H1 (cell line): ENCODE data around the gene RNU6-8. TPM values are rescaled to one million over a fixed set of nuclear protein-coding genes. Genes with fewer than 3 reads are reported as not detected.

Source experiments
- CTCF ChIA-PET: fragments of 300-600 bp; sonication (Branson Sonifier 250); formaldehyde crosslinking; loops from one replicate; lab custom pipeline; 2021; ENCODE audit not compliant: partially characterized antibody; lab: Charles Lee
- POLR2A ChIA-PET: fragments of 300-600 bp; sonication (Branson Sonifier 250); formaldehyde crosslinking; loops from one replicate; lab custom pipeline; 2021; ENCODE audit warnings: inconsistent platforms; ENCODE audit not compliant: partially characterized antibody; lab: Charles Lee
- DNase-seq, 2 experiments: peaks; one replicate each; pipeline versions ENCODE4 v3.0.0 to v3.0.0-alpha.2; 2010 to 2022; ENCODE audit warnings: low spot score in 2 of 2, low read depth in 1 of 2, mixed read lengths in 1 of 2
- FAIRE-seq: peaks from 2 replicates; lab custom pipeline; 2011; peaks lifted over from hg19 to GRCh38; lab: Jason Lieb, UNC
- H2AFZ ChIP-seq: 2 replicates; pipeline ENCODE4 v1.8.1; 2012; ENCODE audit warnings: low read length, inconsistent platforms
- H2AK5ac ChIP-seq: 2 replicates; pipeline ENCODE4 v1.6.1; 2013; ENCODE audit warnings: low read depth, low read length
- H2BK120ac ChIP-seq: replicated peaks from 2 replicates; pipeline ENCODE3; 2013; ENCODE audit warnings: low read depth, low read length, inconsistent platforms
- H2BK12ac ChIP-seq: 2 replicates; pipeline ENCODE4 v1.6.1; 2013; ENCODE audit warnings: low read depth, low read length
- H2BK15ac ChIP-seq: 2 replicates; pipeline ENCODE4 v1.6.1; 2013; ENCODE audit warnings: low read length
- H2BK20ac ChIP-seq: 2 replicates; pipeline ENCODE4 v1.6.1; 2013; ENCODE audit warnings: low read length
- H2BK5ac ChIP-seq: 2 replicates; pipeline ENCODE4 v1.6.1; 2013; ENCODE audit warnings: low read depth, low read length
- H3K14ac ChIP-seq: 2 replicates; pipeline ENCODE4 v1.6.1; 2013; ENCODE audit warnings: inconsistent platforms; ENCODE audit not compliant: insufficient read length
- H3K18ac ChIP-seq: 2 replicates; pipeline ENCODE4 v1.6.1; 2013; ENCODE audit warnings: low read length; ENCODE audit errors: extremely low read depth
- H3K23ac ChIP-seq: 2 replicates; pipeline ENCODE4 v1.6.1; 2013; ENCODE audit warnings: inconsistent platforms; ENCODE audit not compliant: insufficient read length
- H3K23me2 ChIP-seq: 2 replicates; pipeline ENCODE4 v1.6.1; 2013; ENCODE audit warnings: low read depth, low read length
- H3K27ac ChIP-seq: 2 replicates; pipeline ENCODE4 v1.6.1; 2011; ENCODE audit warnings: low read depth, low read length, inconsistent platforms
- H3K27me3 ChIP-seq, 4 experiments: replicated peaks in 1 of 4; 1 replicate in 1 of 4; 2 replicates in 3 of 4; pipeline versions ENCODE4 v1.6.1 to v1.8.1; 2011 to 2013; ENCODE audit warnings: low read length in 3 of 4, mild to moderate bottlenecking in 3 of 4, inconsistent platforms in 2 of 4, mixed read lengths in 2 of 4, moderate library complexity in 1 of 4; ENCODE audit not compliant: control insufficient read depth in 3 of 4, insufficient read depth in 3 of 4; ENCODE audit errors: extremely low read depth in 1 of 4
- H3K36me3 ChIP-seq, 4 experiments: 2 replicates each; pipeline versions ENCODE4 v1.6.1 to v1.8.1; 2011 to 2013; ENCODE audit warnings: mild to moderate bottlenecking in 4 of 4, low read length in 3 of 4, moderate library complexity in 2 of 4, control low read depth in 1 of 4, inconsistent platforms in 1 of 4; ENCODE audit not compliant: insufficient read depth in 4 of 4, control insufficient read depth in 2 of 4
- H3K4ac ChIP-seq: replicated peaks from 2 replicates; pipeline ENCODE3; 2013; ENCODE audit warnings: low read length, low read depth, mixed read lengths, inconsistent platforms; ENCODE audit not compliant: insufficient read length
- H3K4me1 ChIP-seq, 4 experiments: replicated peaks in 1 of 4; 1 replicate in 1 of 4; 2 replicates in 3 of 4; pipeline versions ENCODE4 v1.6.1 to v1.8.1; 2011 to 2013; ENCODE audit warnings: low read length in 3 of 4, inconsistent platforms in 2 of 4, mixed read lengths in 1 of 4; ENCODE audit not compliant: insufficient read depth in 4 of 4, control insufficient read depth in 3 of 4
- H3K4me2 ChIP-seq, 2 experiments: 2 replicates each; pipeline versions ENCODE4 v1.6.1 to v1.8.1; 2011 to 2013; ENCODE audit warnings: low read depth in 2 of 2, low read length in 2 of 2, control low read depth in 1 of 2, inconsistent platforms in 1 of 2, mild to moderate bottlenecking in 1 of 2; ENCODE audit not compliant: insufficient read depth in 1 of 2
- H3K4me3 ChIP-seq, 4 experiments: fragments of 200-600, 300-600 bp in 1 of 4; sonication (generic), shearing (Covaris generic), sonication (Bioruptor Twin) in 1 of 4; 2 replicates each; pipeline versions ENCODE4 v1.5.1 to v1.8.1; 2011 to 2016; ENCODE audit warnings: low read length in 4 of 4, low read depth in 3 of 4, control low read depth in 2 of 4, inconsistent platforms in 2 of 4, mild to moderate bottlenecking in 2 of 4, mixed read lengths in 1 of 4, moderate library complexity in 1 of 4; ENCODE audit not compliant: insufficient read depth in 2 of 4; ENCODE audit errors: extremely low read depth in 1 of 4
- H3K56ac ChIP-seq: replicated peaks from 2 replicates; pipeline ENCODE3; 2013; ENCODE audit warnings: low read depth, mild to moderate bottlenecking, mixed read lengths, low read length, inconsistent platforms; ENCODE audit not compliant: insufficient read length
- H3K79me1 ChIP-seq: 2 replicates; pipeline ENCODE4 v1.6.1; 2013; ENCODE audit warnings: low read depth, low read length, control low read depth
- H3K79me2 ChIP-seq, 2 experiments: 2 replicates each; pipeline versions ENCODE4 v1.6.1 to v1.8.1; 2012 to 2013; ENCODE audit warnings: low read length in 2 of 2, mild to moderate bottlenecking in 2 of 2, inconsistent platforms in 1 of 2; ENCODE audit not compliant: insufficient read depth in 2 of 2, control insufficient read depth in 1 of 2
- H3K9ac ChIP-seq, 4 experiments: replicated peaks in 1 of 4; 1 replicate in 1 of 4; 2 replicates in 3 of 4; pipeline versions ENCODE4 v1.6.1 to v1.8.1; 2011 to 2013; ENCODE audit warnings: low read depth in 3 of 4, low read length in 3 of 4, control low read depth in 2 of 4, mild to moderate bottlenecking in 2 of 4, moderate library complexity in 2 of 4, inconsistent platforms in 1 of 4; ENCODE audit errors: extremely low read depth in 1 of 4
- H3K9me3 ChIP-seq, 2 experiments: 2 replicates each; pipeline versions ENCODE4 v1.6.1 to v1.8.1; 2012 to 2013; ENCODE audit warnings: mild to moderate bottlenecking in 2 of 2, moderate library complexity in 2 of 2, control low read depth in 1 of 2, inconsistent platforms in 1 of 2, low read depth in 1 of 2, low read length in 1 of 2, mixed read lengths in 1 of 2; ENCODE audit not compliant: insufficient read depth in 2 of 2
- H4K20me1 ChIP-seq, 2 experiments: replicated peaks in 1 of 2; 2 replicates each; pipeline versions ENCODE3 to v1.8.1; 2011 to 2013; ENCODE audit warnings: inconsistent platforms in 2 of 2, low read length in 2 of 2, mild to moderate bottlenecking in 1 of 2; ENCODE audit not compliant: insufficient read depth in 2 of 2, control insufficient read depth in 1 of 2
- H4K5ac ChIP-seq: 2 replicates; pipeline ENCODE4 v1.6.1; 2013; ENCODE audit warnings: low read length, low read depth, mixed read lengths, inconsistent platforms; ENCODE audit not compliant: insufficient read length
- H4K8ac ChIP-seq: 2 replicates; pipeline ENCODE4 v1.8.0; 2013; ENCODE audit warnings: mild to moderate bottlenecking, moderate library complexity, low read length, inconsistent platforms; ENCODE audit not compliant: insufficient read depth; ENCODE audit errors: extremely low read depth
- H4K91ac ChIP-seq: replicated peaks from 2 replicates; pipeline ENCODE3; 2013; ENCODE audit warnings: low read length, mixed read lengths, inconsistent platforms; ENCODE audit not compliant: insufficient read length
- TAF1 ChIP-seq: IDR thresholded peaks from 2 replicates; pipeline ENCODE4 v1.6.1; 2011; ENCODE audit warnings: mild to moderate bottlenecking, low read depth, low read length
- WGBS, 2 experiments: shearing (Covaris generic) in 1 of 2; methylation state at CpG; one replicate each; pipeline versions ENCODE4 v1.1.6 to v1.1.7; 2013 to 2015; ENCODE audit warnings: low lambda C conversion rate in 2 of 2, mixed read lengths in 2 of 2, inconsistent platforms in 1 of 2, low coverage in 1 of 2, missing lambda C conversion rate in 1 of 2; ENCODE audit not compliant: insufficient replicate concordance in 2 of 2, insufficient coverage in 1 of 2, insufficient read length in 1 of 2; ENCODE audit errors: extremely low coverage in 1 of 2, missing lambda C conversion rate in 1 of 2; 5-methylcytosine and 5-hydroxymethylcytosine counted together
- polyA plus RNA-seq, 7 experiments: library from polyadenylated mRNA; depleted of rRNA in 3 of 7; stranded (reverse) in 5 of 7; unstranded in 2 of 7; fragments of >200 nt in 5 of 7; fragments of 200-250 nt in 2 of 7; gene quantifications; 1 replicate in 5 of 7; 2 replicates in 1 of 7; 4 replicates in 1 of 7; pipeline versions ENCODE4 v1.2.1 to v1.2.3, GENCODE V29; 2011 to 2013; ENCODE audit warnings: missing spikeins in 2 of 7, mixed read lengths in 2 of 7
- total RNA-seq: library from RNA; stranded (reverse); fragmentation: NEBNext Ultra II Directional; extraction: Animal tissue kit (Norgen Biotek cat#: 25700); gene quantifications from 2 replicates; pipeline ENCODE4 v1.2.1, GENCODE V29; 2021

The RNU6-8 gene
- total and polyA plus RNA-seq, 2 of the 8 experiments (the other 6 are each of a cell fraction or from before 2014, with no cell fraction given) = not detected

DNA sequence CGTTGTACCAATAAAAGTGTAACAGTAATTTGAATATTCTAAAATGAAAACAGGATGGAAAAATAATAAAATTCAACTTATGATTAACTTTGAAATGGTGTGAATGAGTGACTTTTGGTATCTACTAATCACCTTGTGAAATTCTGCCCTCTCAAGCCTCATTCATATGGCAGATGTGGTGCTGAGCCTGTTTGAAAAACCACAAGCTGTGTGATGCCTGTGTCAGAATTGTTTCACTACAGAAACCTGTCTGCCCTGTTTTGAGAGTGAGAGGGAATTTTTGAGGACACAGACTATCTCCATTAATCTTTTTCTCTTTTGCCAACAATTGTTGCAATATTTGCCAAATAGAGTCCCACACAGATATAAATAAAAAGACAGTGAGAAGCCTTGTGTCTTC, 5.2 kb downstream of the RNU6-8 start:
- Histone ChIP-seq H3K27ac (no peak overlapping the region), H2BK15ac (no peak overlapping the region), H3K23ac (no peak overlapping the region), H4K8ac (no peak overlapping the region), H3K4ac (no peak overlapping the region), H4K20me1 (peaks cover 0 to 2% of the 10 kb centered on the region in 2 experiments), H3K9me3 (no peaks in the 10 kb centered on the region), H3K18ac (no peak overlapping the region), H4K5ac (no peak overlapping the region), H2BK5ac (no peak overlapping the region), H3K56ac (no peak overlapping the region), H3K4me2 (no peak overlapping the region), H3K79me2 (no peaks in the 10 kb centered on the region), H2BK20ac (no peak overlapping the region), H3K79me1 (no peaks in the 10 kb centered on the region), H3K4me3 (no peak overlapping the region), H3K14ac (no peak overlapping the region), H2BK120ac (no peak overlapping the region), H4K91ac (no peak overlapping the region), H2AFZ (no peak overlapping the region), H3K27me3 (no peaks in the 10 kb centered on the region; a peak in 1 of 7 replicates), H3K4me1 (peaks cover 0 to 4% (median under 1%) of the 10 kb centered on the region in 4 experiments; a peak in 2 of 7 replicates), H3K23me2 (peaks cover 17% of the 10 kb centered on the region), H2BK12ac (no peak overlapping the region), H3K9ac (no peak overlapping the region), H2AK5ac (no peak overlapping the region), H3K36me3 (no peaks in the 10 kb centered on the region)
- FAIRE-seq = no peak
- 88% methylated on average over 1 of the region's 1 CpG; no CpG with 5 or more reads in 1 of the 2 experiments for WGBS, 2 experiments
- no peak for DNase-seq
- POLR2A ChIA-PET = no interaction called here
- CTCF ChIA-PET = interaction anchor here (1.0 to 2.0 kb wide), 5 partner anchors 46 to 604 kb away, joined by 3 to 6 read pairs (median 4); no protein-coding TSS in a partner anchor
- no peak for TF ChIP-seq TAF1
